HL-60 (cell line): Measurements from ENCODE around the gene MAGEH1.
"Not testable (repeated sequence)": the region's sequence is repeated elsewhere in the genome, so short reads cannot be mapped to it uniquely, and the experiment has no call there.

Experiments used
- DNase-seq, 2 experiments: peaks; one replicate each; pipeline ENCODE4 v3.0.0-alpha.2; 2010 to 2020; ENCODE audit warnings: low read depth in 1 of 2, low spot score in 1 of 2
- H3K27ac ChIP-seq: fragments of 250-450 bp; sonication (Bioruptor Pico); replicated peaks from 2 replicates; pipeline ENCODE4 v1.5.1; 2020; ENCODE audit warnings: mild to moderate bottlenecking, moderate library complexity
- H3K27me3 ChIP-seq: fragments of 250-450 bp; sonication (Bioruptor Pico); 2 replicates; pipeline ENCODE4 v1.5.1; 2021; ENCODE audit warnings: mild to moderate bottlenecking, moderate library complexity; ENCODE audit not compliant: insufficient read depth, poor library complexity, severe bottlenecking
- H3K4me3 ChIP-seq: replicated peaks from 2 replicates; pipeline ENCODE4 v1.5.1; 2011; ENCODE audit warnings: mild to moderate bottlenecking, control low read depth, low read length; ENCODE audit not compliant: insufficient read depth
- CTCF ChIP-seq: IDR thresholded peaks from one replicate; pipeline ENCODE4 v1.5.1; 2011; ENCODE audit warnings: low read length, control low read depth, inconsistent platforms; ENCODE audit not compliant: insufficient read depth
- GABPA ChIP-seq: IDR thresholded peaks from 2 replicates; pipeline ENCODE4 v1.6.1; 2012; ENCODE audit warnings: low read depth
- POLR2AphosphoS5 ChIP-seq: IDR thresholded peaks from 2 replicates; pipeline ENCODE4 v1.6.1; 2012; ENCODE audit warnings: low read depth
- REST ChIP-seq: IDR thresholded peaks from 2 replicates; pipeline ENCODE4 v1.6.1; 2012; ENCODE audit warnings: low read depth; ENCODE audit not compliant: insufficient replicate concordance
- SPI1 ChIP-seq: IDR thresholded peaks from 2 replicates; pipeline ENCODE4 v1.6.1; 2012; ENCODE audit warnings: low read depth, mild to moderate bottlenecking, borderline replicate concordance

Gene MAGEH1

GRCh38 chrX:55465791-55466190 lies 13.9 kb downstream of the MAGEH1 start:
- not testable (repeated sequence) for DNase-seq, H3K27me3 ChIP-seq, H3K27ac ChIP-seq, H3K4me3 ChIP-seq

- DNase-seq, H3K27ac ChIP-seq, H3K4me3 ChIP-seq, H3K27me3 ChIP-seq: not testable (repeated sequence)
Measured at GRCh38 chrX:55479956-55480355, 28.0 kb downstream of the MAGEH1 start.

GRCh38 chrX:55480390-55481062 lies 28.6 kb downstream of the MAGEH1 start:
- no peak for TF ChIP-seq SPI1
- no peak for TF ChIP-seq GABPA
- no peak for TF ChIP-seq CTCF
- no peak for TF ChIP-seq REST
- TF ChIP-seq POLR2AphosphoS5 = no peak
- DNase-seq = no peak
- no peaks in the 10 kb centered on the region for H3K27me3 ChIP-seq
- no peak overlapping the region for H3K27ac ChIP-seq
- H3K4me3 ChIP-seq = no peak overlapping the region

- DNase-seq = no peak
- Histone ChIP-seq H3K27me3 (no peaks in the 10 kb centered on the region), H3K27ac (no peak overlapping the region), H3K4me3 (no peak overlapping the region)
- TF ChIP-seq GABPA = no peak
- TF ChIP-seq SPI1 = peak; percentile 66
Measured at GRCh38 chrX:55484948-55485347, 33.0 kb downstream of the MAGEH1 start.

- DNase-seq = no peak
- H3K4me3 ChIP-seq = no peak overlapping the region
- H3K27ac ChIP-seq = no peak overlapping the region
- H3K27me3 ChIP-seq = no peaks in the 10 kb centered on the region
- TF ChIP-seq POLR2AphosphoS5 = no peak
Measured at GRCh38 chrX:55486736-55487135, 34.8 kb downstream of the MAGEH1 start.

GRCh38 chrX:55487143-55487542 lies 35.2 kb downstream of the MAGEH1 start:
- no peak for DNase-seq
- TF ChIP-seq REST (no peak), POLR2AphosphoS5 (no peak), GABPA (no peak), CTCF (no peak), SPI1 (no peak)
- no peaks in the 10 kb centered on the region for H3K27me3 ChIP-seq
- no peak overlapping the region for H3K27ac ChIP-seq
- no peak overlapping the region for H3K4me3 ChIP-seq
